WTC11 (cell line): ENCODE measurements around the gene ST6GALNAC3. TPM values are rescaled to one million over a fixed set of nuclear protein-coding genes. Genes with fewer than 3 reads are reported as not detected.

ENCODE experiments used
- ATAC-seq: fragments of 200-7000 bp; cut with Tn5 transposase; 2 replicates; pipeline ENCODE4 v1.10.0; 2021; ENCODE audit warnings: mild to moderate bottlenecking, moderate library complexity
- CTCF ChIA-PET: fragments of 300-600 bp; sonication (Branson Sonifier 250); formaldehyde crosslinking; loops from one replicate; lab custom pipeline; 2021; ENCODE audit warnings: antibody characterized with exemption; lab: Charles Lee
- POLR2A ChIA-PET: fragments of 350-600 bp; sonication (Branson Sonifier 250); formaldehyde crosslinking; loops from one replicate; lab custom pipeline; 2021; ENCODE audit warnings: antibody characterized with exemption; lab: Charles Lee
- DNase-seq: peaks from one replicate; pipeline ENCODE4 v3.0.0; 2021; ENCODE audit warnings: low spot score
- H3K27ac Mint-ChIP-seq: 2 replicates; pipeline ENCODE4 v1.8.0; 2021; ENCODE audit warnings: mixed read lengths
- H3K27me3 Mint-ChIP-seq: 2 replicates; pipeline ENCODE4 v1.8.0; 2021; ENCODE audit warnings: low read depth, mild to moderate bottlenecking, moderate library complexity, mixed read lengths
- H3K36me3 Mint-ChIP-seq: 2 replicates; pipeline ENCODE4 v1.8.0; 2021; ENCODE audit warnings: mixed read lengths
- H3K4me1 Mint-ChIP-seq: 2 replicates; pipeline ENCODE4 v1.8.0; 2022; ENCODE audit warnings: mixed read lengths
- H3K4me3 Mint-ChIP-seq: 2 replicates; pipeline ENCODE4 v1.8.0; 2021; ENCODE audit warnings: mild to moderate bottlenecking, moderate library complexity, mixed read lengths
- H3K9me3 Mint-ChIP-seq: 2 replicates; pipeline ENCODE4 v1.8.0; 2021; ENCODE audit warnings: mixed read lengths
- AFF4 ChIP-seq: sonication (generic); formaldehyde crosslinking; IDR thresholded peaks from 2 replicates; pipeline ENCODE4 v1.8.1; 2023; ENCODE audit warnings: mild to moderate bottlenecking, missing genetic modification reagents, borderline replicate concordance
- E2F4 ChIP-seq: sonication (generic); formaldehyde crosslinking; IDR thresholded peaks from 2 replicates; pipeline ENCODE4 v1.8.1; 2022; ENCODE audit warnings: low read depth, mild to moderate bottlenecking, moderate library complexity, missing genetic modification reagents, borderline replicate concordance
- FOXP1 ChIP-seq: sonication (generic); formaldehyde crosslinking; IDR thresholded peaks from 2 replicates; pipeline ENCODE4 v1.8.0; 2022; ENCODE audit warnings: missing genetic modification reagents, mild to moderate bottlenecking, moderate library complexity, borderline replicate concordance
- NFE2L1 ChIP-seq: sonication (generic); formaldehyde crosslinking; IDR thresholded peaks from 2 replicates; pipeline ENCODE4 v1.8.1; 2023; ENCODE audit warnings: missing genetic modification reagents
- NFYB ChIP-seq: sonication (generic); formaldehyde crosslinking; conservative IDR thresholded peaks from 2 replicates; pipeline ENCODE4 v1.8.0; 2022; ENCODE audit warnings: low read depth, missing genetic modification reagents
- RELA ChIP-seq: sonication (generic); formaldehyde crosslinking; IDR thresholded peaks from 2 replicates; pipeline ENCODE4 v1.8.1; 2022; ENCODE audit warnings: missing genetic modification reagents, mild to moderate bottlenecking, borderline replicate concordance
- SMAD3 ChIP-seq: sonication (generic); formaldehyde crosslinking; IDR thresholded peaks from 2 replicates; pipeline ENCODE4 v1.8.0; 2022; ENCODE audit warnings: missing genetic modification reagents, mild to moderate bottlenecking, borderline replicate concordance
- STAT6 ChIP-seq: sonication (generic); formaldehyde crosslinking; conservative IDR thresholded peaks from 2 replicates; pipeline ENCODE4 v1.8.1; 2023; ENCODE audit warnings: mild to moderate bottlenecking, low read depth, missing genetic modification reagents, moderate library complexity
- ZNF121 ChIP-seq: sonication (generic); formaldehyde crosslinking; IDR thresholded peaks from 2 replicates; pipeline ENCODE4 v1.8.0; 2023; ENCODE audit warnings: missing genetic modification reagents
- ZNF219 ChIP-seq: sonication (generic); formaldehyde crosslinking; IDR thresholded peaks from 2 replicates; pipeline ENCODE4 v1.8.0; 2023; ENCODE audit warnings: missing genetic modification reagents, mild to moderate bottlenecking, borderline replicate concordance
- ZNF416 ChIP-seq: fragments of 250-450 bp; sonication (Bioruptor Pico); IDR thresholded peaks from 2 replicates; pipeline ENCODE4 v1.9.0; 2021; ENCODE audit warnings: mild to moderate bottlenecking, inconsistent platforms
- ZNF423 ChIP-seq: fragments of 250-450 bp; sonication (Bioruptor Pico); IDR thresholded peaks from 2 replicates; pipeline ENCODE4 v2.1.2; 2022; ENCODE audit warnings: mild to moderate bottlenecking, moderate library complexity
- ZNF671 ChIP-seq: fragments of 250-450 bp; sonication (Bioruptor Pico); IDR thresholded peaks from 2 replicates; pipeline ENCODE4 v1.8.0; 2021; ENCODE audit warnings: mild to moderate bottlenecking
- total RNA-seq: library from RNA; stranded (reverse); gene quantifications from 3 replicates; pipeline ENCODE4 v1.2.3, GENCODE V29; 2021

Gene ST6GALNAC3
- total RNA-seq, 1 experiment from 2014 or later: 11.9 TPM

DNA sequence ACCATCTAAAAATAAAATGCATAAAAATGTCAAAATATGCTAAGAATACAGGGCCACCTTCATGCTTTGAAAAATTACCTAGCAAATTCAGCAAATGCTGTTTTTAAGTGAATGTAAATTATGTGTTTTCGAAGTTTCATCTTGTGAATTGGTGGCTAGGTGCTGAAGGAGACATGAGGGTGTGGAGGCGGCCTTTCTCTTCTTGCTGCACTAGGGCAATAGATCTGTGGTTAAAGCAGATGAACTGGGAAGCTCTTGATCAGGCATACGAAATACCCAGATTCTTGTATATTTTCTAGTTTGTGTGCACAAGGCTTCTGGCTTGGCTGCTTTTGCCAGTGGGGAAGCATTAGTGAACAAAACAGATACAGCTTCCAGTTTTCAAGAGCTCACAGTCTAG is 224.5 kb downstream of the ST6GALNAC3 start (continued):
- TF ChIP-seq E2F4 (CRISPR knock-in tag): no peak
- TF ChIP-seq, all 79 proteins: peak for 0

- DNase-seq: no peak
- TF ChIP-seq ZNF219 (CRISPR knock-in tag) (no peak), STAT6 (CRISPR knock-in tag) (no peak)
- TF ChIP-seq, all 79 proteins: peak for 0
- Mint-ChIP-seq H3K36me3 (no peaks in the 10 kb centered on the region), H3K9me3 (0 out of 2 replicates have a peak, but pooled peaks cover 5% of the 10 kb centered on the region), H3K4me3 (no peak overlapping the region), H3K4me1 (peaks cover 55% of the 10 kb centered on the region), H3K27ac (no peak overlapping the region), H3K27me3 (no peaks in the 10 kb centered on the region)
- ChIA-PET CTCF (no interaction called here), POLR2A (no interaction called here)
- ATAC-seq: no peak
Measured at GRCh38 chr1:76300556-76300955, 226.0 kb downstream of the ST6GALNAC3 start.

DNA sequence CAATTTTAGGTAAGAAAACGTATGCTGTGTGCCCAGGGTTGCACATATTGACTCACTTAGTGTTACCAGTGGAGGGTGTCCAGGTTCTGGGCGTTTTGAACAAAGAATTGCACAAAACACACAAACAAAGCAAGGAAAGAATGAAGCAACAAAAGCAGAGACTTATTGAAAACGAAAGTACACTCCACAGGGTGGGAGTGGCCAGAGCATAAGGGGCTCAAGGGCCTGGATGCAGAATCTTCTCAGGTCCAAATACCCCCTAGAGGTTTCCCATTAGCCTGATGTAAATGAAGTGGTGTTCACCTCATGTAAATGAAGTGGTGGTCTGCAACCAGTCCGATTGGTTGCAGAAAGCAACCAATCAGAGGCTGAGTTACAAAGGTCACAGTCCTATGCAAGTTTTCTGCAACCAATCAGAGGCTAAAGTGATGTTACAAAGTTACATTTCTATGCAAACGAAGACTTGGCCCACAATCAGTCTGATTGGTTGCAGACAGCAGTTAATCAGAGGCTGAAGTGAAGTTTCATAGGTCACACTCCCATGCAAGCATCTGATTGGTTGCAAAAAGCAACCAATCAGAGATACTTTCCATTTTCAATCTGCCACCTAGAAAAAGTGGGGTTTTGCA is 228.3 kb downstream of the ST6GALNAC3 start:
- CTCF ChIA-PET: no interaction called here
- no peaks in the 10 kb centered on the region for H3K36me3 Mint-ChIP-seq

GRCh38 chr1:76303340-76303717 is 228.8 kb downstream of the ST6GALNAC3 start:
- H3K27me3 Mint-ChIP-seq: no peaks in the 10 kb centered on the region
- CTCF ChIA-PET: no interaction called here
- H3K27ac Mint-ChIP-seq: no peak overlapping the region
- POLR2A ChIA-PET: no interaction called here
- no peaks in the 10 kb centered on the region for H3K9me3 Mint-ChIP-seq
- peak; percentile 75 for ATAC-seq
- no peak for TF ChIP-seq AFF4 (CRISPR knock-in tag)
- no peak for TF ChIP-seq ZNF671 (CRISPR knock-in tag)
- no peak for TF ChIP-seq ZNF423
- no peak for TF ChIP-seq FOXP1 (CRISPR knock-in tag)
- no peaks in the 10 kb centered on the region for H3K36me3 Mint-ChIP-seq
- H3K4me1 Mint-ChIP-seq: peaks cover 36% of the 10 kb centered on the region
- no peak overlapping the region for H3K4me3 Mint-ChIP-seq
- no peak for DNase-seq

More for the DNA sequence above, 228.3 kb downstream of the ST6GALNAC3 start:
- no peaks in the 10 kb centered on the region for H3K27me3 Mint-ChIP-seq
- H3K9me3 Mint-ChIP-seq: no peaks in the 10 kb centered on the region
- POLR2A ChIA-PET: no interaction called here
- 0 out of 2 replicates have a peak overlapping the region, but pooled peaks have one; percentile 47 for H3K27ac Mint-ChIP-seq
- peak; percentile 60 for ATAC-seq
- DNase-seq: no peak
- H3K4me3 Mint-ChIP-seq: no peak overlapping the region
- peak; percentile 64 for TF ChIP-seq NFYB
- TF ChIP-seq NFE2L1: no peak
- no peak for TF ChIP-seq ZNF121
- no peak for TF ChIP-seq RELA (CRISPR knock-in tag)
- TF ChIP-seq ZNF416 (CRISPR knock-in tag): no peak
- TF ChIP-seq SMAD3 (CRISPR knock-in tag): no peak
- no peak for TF ChIP-seq STAT6 (CRISPR knock-in tag)
- peaks cover 41% of the 10 kb centered on the region for H3K4me1 Mint-ChIP-seq
